Measurements from ENCODE around the gene TGM3. TPM values are rescaled to one million over a fixed set of nuclear protein-coding genes. Genes with fewer than 3 reads are reported as not detected.

TGM3 gene
- total RNA-seq, 1 experiment from 2014 or later: not detected

DNA sequence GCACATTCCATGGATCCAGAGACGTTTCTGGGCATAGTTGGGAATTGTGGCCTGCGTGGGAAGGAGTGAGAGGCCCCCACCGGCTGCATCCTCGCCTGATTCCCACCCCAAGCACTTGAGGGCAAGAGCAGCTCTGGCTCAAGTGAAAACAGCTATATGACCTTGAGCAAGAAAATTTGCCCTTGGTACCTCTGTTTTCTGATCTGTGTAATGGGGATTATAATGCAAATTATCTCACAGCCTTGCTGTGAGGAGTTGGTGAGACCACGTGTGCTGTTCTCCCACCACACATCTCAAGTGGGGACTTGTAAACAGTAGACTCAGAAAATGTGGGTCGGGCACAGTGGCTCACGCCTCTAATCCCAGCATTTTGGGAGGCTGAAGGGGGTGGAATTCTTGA is 85.5 kb downstream of the TGM3 start:
- Histone ChIP-seq H3K4me2 (no peak overlapping the region), H3K4me1 (replicated peaks; ENCODE audit: insufficient read depth) (peaks cover 9% of the 10 kb centered on the region; the same call in 1 of the 2 replicates), H4K20me1 (ENCODE audit: insufficient read depth) (no peaks in the 10 kb centered on the region), H3K4me3 (no peak overlapping the region), H3K36me3 (ENCODE audit: low read depth) (no peaks in the 10 kb centered on the region), H3K27ac (no peak overlapping the region), H2AFZ (no peak overlapping the region), H3K9me2 (ENCODE audit: insufficient read depth) (no peaks in the 10 kb centered on the region), H3K79me2 (ENCODE audit: low read depth) (no peaks in the 10 kb centered on the region), H3F3A (ENCODE audit: insufficient read depth, low read depth) (no peaks in the 10 kb centered on the region), H3K27me3 (ENCODE audit: insufficient read depth, low read depth) (no peaks in the 10 kb centered on the region), H3K9me3 (ENCODE audit: insufficient read depth, low read depth) (no peaks in the 10 kb centered on the region)
- BruUV-seq (replicated peaks): no TSS peak
- intact Hi-C loops (cut with micrococcal nuclease; ENCODE audit: unreplicated experiment): no loop called here
- DNase-seq: no peak
- ChIA-PET POLR2A (ENCODE audit: unreplicated experiment) (no interaction called here), CTCF (interaction anchor here (0.6 kb wide), 1 partner anchor 206 kb away, joined by 4 read pairs; no protein-coding TSS in a partner anchor)
- TF ChIP-seq EZH2 (IDR thresholded peaks at IDR 0.05; ENCODE audit: low read depth): no peak
- TF ChIP-seq, protein P1, sequence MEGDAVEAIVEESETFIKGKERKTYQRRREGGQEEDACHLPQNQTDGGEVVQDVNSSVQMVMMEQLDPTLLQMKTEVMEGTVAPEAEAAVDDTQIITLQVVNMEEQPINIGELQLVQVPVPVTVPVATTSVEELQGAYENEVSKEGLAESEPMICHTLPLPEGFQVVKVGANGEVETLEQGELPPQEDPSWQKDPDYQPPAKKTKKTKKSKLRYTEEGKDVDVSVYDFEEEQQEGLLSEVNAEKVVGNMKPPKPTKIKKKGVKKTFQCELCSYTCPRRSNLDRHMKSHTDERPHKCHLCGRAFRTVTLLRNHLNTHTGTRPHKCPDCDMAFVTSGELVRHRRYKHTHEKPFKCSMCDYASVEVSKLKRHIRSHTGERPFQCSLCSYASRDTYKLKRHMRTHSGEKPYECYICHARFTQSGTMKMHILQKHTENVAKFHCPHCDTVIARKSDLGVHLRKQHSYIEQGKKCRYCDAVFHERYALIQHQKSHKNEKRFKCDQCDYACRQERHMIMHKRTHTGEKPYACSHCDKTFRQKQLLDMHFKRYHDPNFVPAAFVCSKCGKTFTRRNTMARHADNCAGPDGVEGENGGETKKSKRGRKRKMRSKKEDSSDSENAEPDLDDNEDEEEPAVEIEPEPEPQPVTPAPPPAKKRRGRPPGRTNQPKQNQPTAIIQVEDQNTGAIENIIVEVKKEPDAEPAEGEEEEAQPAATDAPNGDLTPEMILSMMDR (conservative IDR thresholded peaks at IDR 0.05): no peak

DNA sequence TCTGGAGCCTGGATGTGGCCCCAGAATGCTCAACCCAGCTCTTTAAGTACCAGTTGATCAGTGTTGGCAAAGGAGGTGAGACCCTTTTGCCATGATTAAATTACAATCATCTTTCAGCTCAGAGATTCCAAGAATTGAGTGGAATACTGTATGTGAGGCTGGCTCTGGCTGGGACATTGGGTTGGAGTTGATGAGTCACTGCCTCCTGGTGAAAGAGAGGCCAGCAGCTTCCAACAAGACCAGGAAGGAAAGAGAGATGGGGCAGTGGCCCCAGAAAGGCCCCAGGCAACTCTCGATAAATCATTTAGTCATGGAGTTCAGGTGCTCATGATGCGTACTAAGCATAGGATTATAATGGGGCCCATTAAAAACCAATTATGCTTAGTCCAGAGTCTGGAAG is 87.0 kb downstream of the TGM3 start:
- Histone ChIP-seq H3K4me2 (no peak overlapping the region), H4K20me1 (ENCODE audit: insufficient read depth) (no peaks in the 10 kb centered on the region), H3K36me3 (ENCODE audit: low read depth) (no peaks in the 10 kb centered on the region), H3K4me1 (replicated peaks; ENCODE audit: insufficient read depth) (peaks cover 9% of the 10 kb centered on the region; the same call in 1 of the 2 replicates), H3K79me2 (ENCODE audit: low read depth) (no peaks in the 10 kb centered on the region), H2AFZ (no peak overlapping the region), H3K27ac (no peak overlapping the region), H3K4me3 (no peak overlapping the region), H3K9me3 (ENCODE audit: insufficient read depth, low read depth) (peaks cover 5% of the 10 kb centered on the region; the same call in 1 of the 2 replicates), H3K9me2 (ENCODE audit: insufficient read depth) (no peaks in the 10 kb centered on the region), H3K27me3 (ENCODE audit: insufficient read depth, low read depth) (no peaks in the 10 kb centered on the region), H3F3A (ENCODE audit: insufficient read depth, low read depth) (no peaks in the 10 kb centered on the region)
- peak; percentile 14 to 80 for DNase-seq
- BruUV-seq (replicated peaks): no TSS peak
- CTCF ChIA-PET: interaction anchor here (0.5 to 0.6 kb wide), 2 partner anchors 19 to 401 kb away, joined by 3 read pairs; no protein-coding TSS in a partner anchor
- TF ChIP-seq EZH2 (IDR thresholded peaks at IDR 0.05; ENCODE audit: low read depth): no peak
- TF ChIP-seq, protein P1 (conservative IDR thresholded peaks at IDR 0.05): no peak
- POLR2A ChIA-PET (ENCODE audit: unreplicated experiment): no interaction called here
- intact Hi-C loops (cut with micrococcal nuclease; ENCODE audit: unreplicated experiment): no loop called here

DNA sequence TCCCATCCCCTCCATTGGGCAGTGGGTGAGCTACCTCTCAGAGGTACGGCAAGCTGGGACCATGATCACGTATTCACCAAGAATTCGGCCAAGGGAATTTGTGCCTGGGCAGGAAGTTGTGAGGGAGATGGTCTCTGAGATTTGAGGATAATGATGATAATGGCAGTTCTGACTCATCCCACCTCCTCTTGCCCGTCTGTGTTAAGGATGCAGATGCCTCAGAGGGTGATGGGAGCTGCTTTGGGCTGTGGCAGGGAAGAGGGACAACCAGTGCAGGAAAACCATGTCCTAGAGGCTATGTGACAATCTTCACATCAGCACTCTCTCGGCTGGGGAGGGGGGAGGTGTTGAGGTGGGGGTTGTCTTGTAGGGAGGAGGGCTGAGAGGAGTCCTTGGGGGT is 89.2 kb downstream of the TGM3 start:
- Histone ChIP-seq H3K4me1 (replicated peaks; ENCODE audit: insufficient read depth) (peaks cover 9% of the 10 kb centered on the region; the same call in 1 of the 2 replicates), H3K36me3 (ENCODE audit: low read depth) (no peaks in the 10 kb centered on the region), H3K27me3 (ENCODE audit: insufficient read depth, low read depth) (peaks cover 5% of the 10 kb centered on the region; the same call in 1 of the 2 replicates), H4K20me1 (ENCODE audit: insufficient read depth) (no peaks in the 10 kb centered on the region), H3K9me2 (ENCODE audit: insufficient read depth) (no peaks in the 10 kb centered on the region), H3F3A (ENCODE audit: insufficient read depth, low read depth) (no peaks in the 10 kb centered on the region), H3K4me3 (no peak overlapping the region), H2AFZ (no peak overlapping the region), H3K9me3 (ENCODE audit: insufficient read depth, low read depth) (peaks cover 12% of the 10 kb centered on the region), H3K27ac (no peak overlapping the region), H3K4me2 (no peak overlapping the region), H3K79me2 (ENCODE audit: low read depth) (no peaks in the 10 kb centered on the region)
- intact Hi-C loops (cut with micrococcal nuclease; ENCODE audit: unreplicated experiment): no loop called here
- TF ChIP-seq, protein P1 (conservative IDR thresholded peaks at IDR 0.05): no peak
- no peak for TF ChIP-seq EZH2 (IDR thresholded peaks at IDR 0.05; ENCODE audit: low read depth)
- ChIA-PET CTCF (no interaction called here), POLR2A (ENCODE audit: unreplicated experiment) (no interaction called here)
- BruUV-seq (replicated peaks): no TSS peak
- no peak for DNase-seq
